GM12874 (cell line): ENCODE results near the gene GIMAP4.

Experiments used
- CTCF ChIP-seq: IDR thresholded peaks from 2 replicates; pipeline ENCODE4 v1.5.1; 2011; ENCODE audit warnings: low read depth, mild to moderate bottlenecking, control low read depth, low read length, moderate library complexity; ENCODE audit not compliant: insufficient read depth

GIMAP4 gene

GRCh38 chr7:150567169-150567568 is at the start of gene GIMAP4:
TSS of gene GIMAP4 (plus strand) at chr7:150567390. CDS start at chr7:150569902, 2,512 bp downstream.
- no peak for TF ChIP-seq CTCF

GRCh38 chr7:150519310-150519709 is 47.9 kb upstream of the GIMAP4 start:
- no peak for TF ChIP-seq CTCF

- TF ChIP-seq CTCF = no peak
Measured at GRCh38 chr7:150520145-150520544, 47.0 kb upstream of the GIMAP4 start.

GRCh38 chr7:150524018-150524417 is 43.2 kb upstream of the GIMAP4 start:
- no peak for TF ChIP-seq CTCF

GRCh38 chr7:150531704-150532103 is 35.5 kb upstream of the GIMAP4 start:
- no peak for TF ChIP-seq CTCF

- TF ChIP-seq CTCF = no peak
Measured at GRCh38 chr7:150538259-150538658, 28.9 kb upstream of the GIMAP4 start.

GRCh38 chr7:150553163-150553562 is 14.0 kb upstream of the GIMAP4 start:
- TF ChIP-seq CTCF = no peak
